H54 (cell line): Measurements from ENCODE around the gene SLC36A2.
"Not testable (repeated sequence)": the region's sequence is repeated elsewhere in the genome, so short reads cannot be mapped to it uniquely, and the experiment has no call there.

Experiments used
- DNase-seq: peaks from one replicate; pipeline ENCODE4 v3.0.0; 2011; ENCODE audit warnings: low spot score, mixed read lengths; ENCODE audit not compliant: insufficient read length
- FAIRE-seq: peaks from 3 replicates; lab custom pipeline; 2011; peaks lifted over from hg19 to GRCh38; lab: Jason Lieb, UNC
- POLR2A ChIP-seq: IDR thresholded peaks from 2 replicates; pipeline ENCODE4 v1.6.1; 2011; ENCODE audit warnings: low read depth, mild to moderate bottlenecking, low read length

Gene SLC36A2

DNA sequence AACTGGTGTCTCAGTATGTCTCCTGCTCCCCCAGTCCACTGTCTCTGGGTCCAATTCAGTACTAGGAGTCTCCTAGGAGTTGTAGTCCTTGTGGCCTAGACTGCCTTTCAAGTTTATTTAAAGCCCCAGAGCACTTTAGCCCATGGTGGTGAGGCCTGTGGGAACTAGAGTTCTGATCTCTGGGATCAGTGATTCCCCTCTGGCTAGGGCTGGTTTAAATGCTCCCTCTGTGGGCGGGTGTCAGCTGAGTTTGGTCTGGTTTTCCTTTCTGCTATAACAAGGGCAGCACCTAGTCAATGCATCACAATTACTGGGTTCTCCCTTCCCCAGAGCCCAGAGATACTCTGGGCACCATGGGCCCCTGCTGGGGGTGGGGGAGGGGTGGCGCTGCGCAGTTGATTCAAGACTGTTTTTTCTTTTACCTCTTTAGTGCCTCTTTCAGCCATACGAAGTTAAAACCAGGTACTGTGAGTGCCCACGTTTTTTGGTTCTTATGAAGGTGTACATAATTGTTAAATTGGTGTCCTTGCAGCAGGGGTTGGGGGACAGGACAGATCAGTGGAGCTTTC, 34.5 kb downstream of the SLC36A2 start:
- DNase-seq (no peak), FAIRE-seq (no peak)
- no peak for TF ChIP-seq POLR2A

GRCh38 chr5:151310932-151311331, 36.4 kb downstream of the SLC36A2 start:
- DNase-seq (no peak), FAIRE-seq (no peak)
- no peak for TF ChIP-seq POLR2A

GRCh38 chr5:151309821-151310220, 37.5 kb downstream of the SLC36A2 start:
- not testable (repeated sequence) for DNase-seq, FAIRE-seq

DNA sequence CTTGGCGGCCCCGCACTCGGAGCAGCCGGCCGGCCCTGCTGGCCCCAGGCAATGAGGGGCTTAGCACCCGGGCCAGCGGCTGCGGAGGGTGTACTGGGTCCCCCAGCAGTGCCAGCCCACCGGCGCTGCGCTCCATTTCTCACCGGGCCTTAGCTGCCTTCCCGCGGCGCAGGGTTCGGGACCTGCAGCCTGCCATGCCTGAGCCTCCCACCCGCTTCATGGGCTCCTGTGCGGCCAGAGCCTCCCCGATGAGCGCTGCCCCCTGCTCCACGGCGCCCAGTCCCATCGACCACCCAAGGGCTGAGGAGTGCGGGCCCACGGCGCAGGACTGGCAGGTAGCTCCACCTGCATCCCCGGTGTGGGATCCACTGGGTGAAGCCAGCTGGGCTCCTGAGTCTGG, 38.1 kb downstream of the SLC36A2 start:
- FAIRE-seq, DNase-seq: not testable (repeated sequence)

- FAIRE-seq (no peak), DNase-seq (no peak)
- no peak for TF ChIP-seq POLR2A
Measured at GRCh38 chr5:151303666-151304065, 43.7 kb downstream of the SLC36A2 start, which contains the start of gene SLC36A3. SLC36A3 (minus strand) TSS chr5:151303766; CDS start chr5:151303354, 412 bp downstream.

- TF ChIP-seq POLR2A = no peak
- FAIRE-seq = no peak
- peak; percentile 51 for DNase-seq
Measured at GRCh38 chr5:151298063-151298855, 49.1 kb downstream of the SLC36A2 start.

- DNase-seq (no peak), FAIRE-seq (no peak)
- no peak for TF ChIP-seq POLR2A
Measured at GRCh38 chr5:151296974-151297373, 50.4 kb downstream of the SLC36A2 start.

GRCh38 chr5:151296478-151296830, 50.9 kb downstream of the SLC36A2 start:
- DNase-seq (no peak), FAIRE-seq (no peak)
- no peak for TF ChIP-seq POLR2A

GRCh38 chr5:151295791-151296477, 51.4 kb downstream of the SLC36A2 start:
- TF ChIP-seq POLR2A = no peak
- FAIRE-seq (no peak), DNase-seq (no peak)

DNA sequence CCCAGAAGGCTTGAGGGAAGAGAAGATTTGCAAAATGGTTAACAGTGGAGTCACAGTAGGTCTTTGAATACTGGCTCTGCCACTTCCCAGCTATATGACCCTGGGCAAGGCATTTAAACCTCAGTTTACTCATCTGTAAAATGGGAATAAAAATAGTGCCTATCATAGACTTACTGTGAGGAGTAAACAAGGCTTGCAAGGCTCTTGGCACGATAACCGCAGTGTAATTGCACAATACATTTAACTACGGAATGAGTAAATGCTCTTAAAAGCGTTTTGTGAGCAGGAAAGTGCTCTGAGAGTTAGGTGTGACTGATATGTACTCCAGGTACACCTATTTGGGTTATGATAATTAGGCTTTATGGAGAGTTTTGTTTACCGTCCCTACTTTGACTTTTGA, 52.2 kb downstream of the SLC36A2 start:
- DNase-seq (no peak), FAIRE-seq (no peak)
- TF ChIP-seq POLR2A = no peak

GRCh38 chr5:151293624-151294023, 53.7 kb downstream of the SLC36A2 start:
- DNase-seq (no peak), FAIRE-seq (no peak)
- TF ChIP-seq POLR2A = no peak

- DNase-seq (no peak), FAIRE-seq (no peak)
- no peak for TF ChIP-seq POLR2A
Measured at GRCh38 chr5:151288180-151288579, 59.2 kb downstream of the SLC36A2 start.

GRCh38 chr5:151286246-151286645, 61.1 kb downstream of the SLC36A2 start:
- no peak for TF ChIP-seq POLR2A
- DNase-seq = no peak

DNA sequence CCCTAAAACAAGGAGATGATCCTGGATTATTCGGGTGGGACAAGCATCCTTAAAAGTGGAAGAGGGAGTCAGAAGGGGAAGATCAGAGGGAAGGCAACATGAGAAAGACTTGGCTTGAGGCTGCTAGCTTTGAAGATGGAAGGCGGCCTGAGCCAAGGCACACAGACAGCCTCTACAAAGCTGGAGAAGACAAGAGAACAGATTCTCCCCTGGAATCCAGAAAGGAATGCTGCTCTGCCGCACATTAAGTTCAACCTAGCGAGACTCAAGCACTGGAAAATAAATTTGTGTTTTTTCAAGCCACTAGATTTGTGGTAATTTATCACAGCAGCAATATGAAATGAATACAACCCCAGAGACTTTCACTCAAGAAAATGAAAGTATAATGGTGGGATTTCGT, 61.7 kb downstream of the SLC36A2 start:
- FAIRE-seq = no peak

More at GRCh38 chr5:151286246-151286645, 61.1 kb downstream of the SLC36A2 start:
- FAIRE-seq = no peak

More for the DNA sequence above, 61.7 kb downstream of the SLC36A2 start:
- DNase-seq = no peak
- TF ChIP-seq POLR2A = no peak
